Activated naive CD4-positive, alpha-beta T cell treated with anti-CD3 and anti-CD28 coated beads, Interleukin-2, amount 10 ng/mL, durations not matched to agents 7 days and 5 days (primary cell): ENCODE measurements around the gene ELOVL7.
"Not testable (repeated sequence)": the region's sequence is repeated elsewhere in the genome, so short reads cannot be mapped to it uniquely, and the experiment has no call there.

Experiments
- CTCF ChIA-PET: fragments of 350-600 bp; sonication (Branson Sonifier 250); formaldehyde crosslinking; loops from one replicate; lab custom pipeline; 2021; ENCODE audit warnings: antibody characterized with exemption; lab: Charles Lee
- DNase-seq: peaks from one replicate; pipeline ENCODE4 v3.0.0-alpha.2; 2020
- H3K27ac Mint-ChIP-seq: one replicate; pipeline ENCODE4 v1.8.0; 2021; ENCODE audit warnings: mild to moderate bottlenecking, moderate library complexity, mixed read lengths
- H3K27me3 Mint-ChIP-seq: one replicate; pipeline ENCODE4 v1.8.0; 2021; ENCODE audit warnings: mild to moderate bottlenecking, mixed read lengths
- H3K36me3 Mint-ChIP-seq: one replicate; pipeline ENCODE4 v1.8.0; 2021; ENCODE audit warnings: mixed read lengths
- H3K4me1 Mint-ChIP-seq: one replicate; pipeline ENCODE4 v1.8.0; 2021; ENCODE audit warnings: mixed read lengths
- H3K4me3 Mint-ChIP-seq: one replicate; pipeline ENCODE4 v1.8.0; 2021; ENCODE audit warnings: mild to moderate bottlenecking, moderate library complexity, mixed read lengths
- H3K9me3 Mint-ChIP-seq: one replicate; pipeline ENCODE4 v1.8.0; 2021; ENCODE audit warnings: mixed read lengths

ELOVL7 gene

DNA sequence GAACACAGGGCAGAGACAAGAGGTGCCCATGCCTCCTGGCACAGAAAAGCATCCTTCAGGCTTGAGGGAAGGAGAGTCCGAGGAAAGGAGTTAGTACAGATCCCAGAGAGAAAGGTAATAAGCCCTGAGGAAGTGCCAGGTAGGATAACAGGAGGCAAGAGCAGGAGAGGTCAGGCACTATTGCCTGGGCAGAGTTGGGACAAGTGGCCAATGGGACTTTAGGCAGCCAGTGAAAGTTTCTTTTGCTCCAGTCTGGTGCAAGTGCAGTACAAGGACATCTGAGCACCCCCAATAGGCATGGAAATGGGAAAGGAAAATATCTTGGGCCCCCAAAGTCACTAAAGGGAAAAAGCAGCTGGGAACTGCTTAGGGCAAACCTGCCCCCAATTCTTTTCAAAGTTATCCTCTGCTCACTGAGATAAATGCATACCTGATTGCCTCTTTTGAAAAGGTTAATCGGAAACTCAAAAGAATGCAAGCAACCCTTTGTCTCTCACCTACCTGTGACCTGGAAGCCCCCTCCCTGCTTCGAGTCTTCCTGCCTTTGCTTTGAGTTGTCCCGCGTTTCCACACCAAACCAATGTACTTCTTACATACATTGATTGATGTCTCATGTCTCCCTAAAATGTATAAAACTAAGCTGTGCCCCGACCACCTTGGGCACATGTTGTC lies 46.5 kb downstream of the ELOVL7 start:
- H3K27me3 Mint-ChIP-seq: peaks cover 7% of the 10 kb centered on the region
- no peak overlapping the region for H3K4me3 Mint-ChIP-seq
- no peaks in the 10 kb centered on the region for H3K36me3 Mint-ChIP-seq
- no peak for DNase-seq
- no peaks in the 10 kb centered on the region for H3K4me1 Mint-ChIP-seq
- H3K9me3 Mint-ChIP-seq: no peaks in the 10 kb centered on the region
- CTCF ChIA-PET: no interaction called here
- no peak overlapping the region for H3K27ac Mint-ChIP-seq

GRCh38 chr5:60795424-60795950 lies 48.6 kb downstream of the ELOVL7 start:
- not testable (repeated sequence) for DNase-seq, H3K27me3 Mint-ChIP-seq, H3K36me3 Mint-ChIP-seq, H3K4me3 Mint-ChIP-seq, H3K9me3 Mint-ChIP-seq, H3K4me1 Mint-ChIP-seq, H3K27ac Mint-ChIP-seq
- CTCF ChIA-PET: interaction anchor here (0.9 kb wide), 1 partner anchor 11 kb away, joined by 3 read pairs; no protein-coding TSS in a partner anchor

GRCh38 chr5:60794691-60795090 lies 49.4 kb downstream of the ELOVL7 start:
- DNase-seq: no peak
- no peaks in the 10 kb centered on the region for H3K4me1 Mint-ChIP-seq
- no peaks in the 10 kb centered on the region for H3K9me3 Mint-ChIP-seq
- CTCF ChIA-PET: interaction anchor here (0.9 kb wide), 1 partner anchor 11 kb away, joined by 3 read pairs; no protein-coding TSS in a partner anchor
- H3K27ac Mint-ChIP-seq: no peak overlapping the region
- no peaks in the 10 kb centered on the region for H3K36me3 Mint-ChIP-seq
- no peak overlapping the region for H3K4me3 Mint-ChIP-seq
- peaks cover 7% of the 10 kb centered on the region for H3K27me3 Mint-ChIP-seq

DNA sequence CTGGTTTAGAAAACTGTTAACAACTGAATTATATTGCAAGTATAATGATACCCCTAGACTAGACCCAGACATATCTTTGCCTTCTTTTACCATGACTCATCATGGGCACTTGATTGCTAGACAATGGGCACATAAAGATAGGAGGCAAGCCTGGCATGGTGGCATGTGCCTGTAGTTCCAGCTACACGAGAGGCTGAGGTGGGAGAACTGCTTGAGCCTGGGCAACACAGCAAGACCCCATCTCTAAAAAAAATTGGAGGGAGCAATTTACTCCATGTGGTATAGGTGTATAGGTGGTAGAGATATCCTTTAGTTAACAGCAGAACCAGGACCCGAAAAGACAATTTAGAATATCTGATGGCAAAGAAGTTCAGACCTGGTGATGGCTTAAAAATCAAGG lies 51.6 kb downstream of the ELOVL7 start:
- H3K4me1 Mint-ChIP-seq: no peaks in the 10 kb centered on the region
- H3K36me3 Mint-ChIP-seq: no peaks in the 10 kb centered on the region
- CTCF ChIA-PET: no interaction called here
- peaks cover 11% of the 10 kb centered on the region for H3K27me3 Mint-ChIP-seq
- H3K27ac Mint-ChIP-seq: no peak overlapping the region
- no peak for DNase-seq
- no peaks in the 10 kb centered on the region for H3K9me3 Mint-ChIP-seq
- H3K4me3 Mint-ChIP-seq: no peak overlapping the region

- DNase-seq: no peak
These were observed 54.5 kb downstream of the ELOVL7 start for GRCh38 chr5:60789551-60789950.

GRCh38 chr5:60788863-60789513 lies 55.1 kb downstream of the ELOVL7 start:
- Mint-ChIP-seq H3K27ac (no peak overlapping the region), H3K27me3 (peaks cover 11% of the 10 kb centered on the region), H3K9me3 (no peaks in the 10 kb centered on the region), H3K4me1 (no peaks in the 10 kb centered on the region), H3K4me3 (no peak overlapping the region), H3K36me3 (no peaks in the 10 kb centered on the region)
- DNase-seq: no peak
- CTCF ChIA-PET: no interaction called here

More at GRCh38 chr5:60789551-60789950, 54.5 kb downstream of the ELOVL7 start:
- Mint-ChIP-seq H3K27ac (no peak overlapping the region), H3K4me1 (no peaks in the 10 kb centered on the region), H3K9me3 (no peaks in the 10 kb centered on the region), H3K27me3 (peaks cover 11% of the 10 kb centered on the region), H3K36me3 (no peaks in the 10 kb centered on the region), H3K4me3 (no peak overlapping the region)
- CTCF ChIA-PET: no interaction called here

DNA sequence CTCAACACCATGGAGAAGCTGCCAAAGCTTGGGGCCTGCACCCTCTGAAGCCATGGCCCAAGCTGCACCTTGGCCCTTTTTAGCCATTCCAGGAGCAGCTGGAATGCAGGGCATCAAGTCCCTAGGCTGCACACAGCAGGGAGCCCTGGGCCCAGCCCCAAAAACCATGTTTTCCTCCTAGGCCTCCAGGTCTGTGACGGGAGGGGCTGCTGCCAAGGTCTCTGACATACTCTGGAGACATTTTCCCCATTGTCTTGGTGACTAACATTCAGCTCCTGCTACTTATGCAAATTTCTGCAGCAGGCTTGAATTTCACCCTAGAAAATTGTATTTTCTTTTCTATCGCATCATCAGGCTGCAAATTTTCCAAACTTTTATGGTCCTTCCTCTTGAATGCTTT lies 64.6 kb downstream of the ELOVL7 start:
- no peak overlapping the region for H3K4me3 Mint-ChIP-seq
- CTCF ChIA-PET: no interaction called here
- H3K36me3 Mint-ChIP-seq: no peaks in the 10 kb centered on the region
- no peaks in the 10 kb centered on the region for H3K9me3 Mint-ChIP-seq
- H3K27me3 Mint-ChIP-seq: no peaks in the 10 kb centered on the region
- no peak for DNase-seq
- H3K27ac Mint-ChIP-seq: no peak overlapping the region
- H3K4me1 Mint-ChIP-seq: no peaks in the 10 kb centered on the region

DNA sequence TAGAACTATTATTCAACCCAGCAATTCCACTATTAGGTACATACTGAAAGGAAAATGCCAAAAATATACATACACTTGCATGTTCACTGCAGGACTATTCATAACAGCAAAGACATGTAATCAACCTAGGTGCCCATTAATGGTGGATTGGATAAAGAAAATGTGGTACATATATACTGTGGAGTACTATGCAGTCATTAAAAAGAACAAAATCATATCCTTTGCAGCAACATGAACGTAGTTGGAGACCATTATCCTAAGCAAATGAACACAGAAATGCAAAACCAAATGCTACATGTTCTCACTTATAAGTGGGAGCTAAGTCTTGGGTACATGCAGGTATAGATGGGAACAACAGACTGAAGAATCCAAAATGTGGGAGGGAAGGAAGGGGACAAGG lies 67.7 kb downstream of the ELOVL7 start:
- Mint-ChIP-seq H3K27me3 (no peaks in the 10 kb centered on the region), H3K4me3 (no peak overlapping the region), H3K36me3 (no peaks in the 10 kb centered on the region), H3K4me1 (no peaks in the 10 kb centered on the region), H3K9me3 (no peaks in the 10 kb centered on the region), H3K27ac (no peak overlapping the region)
- CTCF ChIA-PET: no interaction called here
- no peak for DNase-seq

DNA sequence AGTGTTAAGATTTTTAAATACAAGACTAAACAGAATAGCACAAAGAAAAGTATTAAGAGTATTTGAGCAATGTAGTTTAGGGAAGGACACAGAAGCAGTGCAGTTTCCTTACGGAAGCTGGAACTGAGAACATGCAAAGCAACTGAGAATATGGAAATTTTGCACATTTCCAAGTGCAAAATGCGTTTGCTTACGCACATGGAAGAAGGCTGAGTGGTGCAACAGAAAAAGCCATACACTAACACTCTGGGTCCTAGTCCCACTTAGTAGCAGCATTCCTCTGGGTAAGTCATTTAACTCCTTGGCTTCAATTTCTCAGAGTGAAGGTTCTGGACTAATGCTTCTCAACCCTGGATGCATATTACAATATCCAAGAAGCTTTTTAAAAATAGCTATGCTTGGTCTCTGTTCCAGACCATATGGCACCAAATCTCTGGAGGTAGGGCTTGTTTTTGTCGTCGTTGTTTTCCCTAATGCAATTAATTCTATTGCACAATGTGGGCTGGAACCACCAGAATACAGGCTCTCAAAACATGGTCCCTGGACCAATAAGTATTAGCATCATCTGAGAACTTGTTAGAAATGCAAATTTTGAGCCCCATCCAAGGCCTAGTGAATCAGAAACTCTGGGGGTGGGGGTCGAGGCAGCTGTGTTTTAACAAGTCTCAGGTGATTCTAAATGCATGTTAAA lies 78.9 kb downstream of the ELOVL7 start:
- CTCF ChIA-PET: no interaction called here
- Mint-ChIP-seq H3K27me3 (no peaks in the 10 kb centered on the region), H3K36me3 (no peaks in the 10 kb centered on the region), H3K27ac (no peak overlapping the region), H3K9me3 (no peaks in the 10 kb centered on the region), H3K4me3 (no peak overlapping the region), H3K4me1 (no peaks in the 10 kb centered on the region)
- no peak for DNase-seq

- no peaks in the 10 kb centered on the region for H3K36me3 Mint-ChIP-seq
- DNase-seq: no peak
- H3K9me3 Mint-ChIP-seq: no peaks in the 10 kb centered on the region
- no peaks in the 10 kb centered on the region for H3K27me3 Mint-ChIP-seq
- H3K4me3 Mint-ChIP-seq: no peak overlapping the region
- CTCF ChIA-PET: no interaction called here
- H3K4me1 Mint-ChIP-seq: no peaks in the 10 kb centered on the region
- H3K27ac Mint-ChIP-seq: no peak overlapping the region
These were observed 81.0 kb downstream of the ELOVL7 start for GRCh38 chr5:60763061-60763460.

GRCh38 chr5:60754495-60754894 lies 89.6 kb downstream of the ELOVL7 start:
- Mint-ChIP-seq H3K27me3 (no peaks in the 10 kb centered on the region), H3K27ac (no peak overlapping the region), H3K9me3 (no peaks in the 10 kb centered on the region), H3K36me3 (no peaks in the 10 kb centered on the region), H3K4me3 (no peak overlapping the region), H3K4me1 (no peaks in the 10 kb centered on the region)
- CTCF ChIA-PET: no interaction called here
- DNase-seq: no peak

DNA sequence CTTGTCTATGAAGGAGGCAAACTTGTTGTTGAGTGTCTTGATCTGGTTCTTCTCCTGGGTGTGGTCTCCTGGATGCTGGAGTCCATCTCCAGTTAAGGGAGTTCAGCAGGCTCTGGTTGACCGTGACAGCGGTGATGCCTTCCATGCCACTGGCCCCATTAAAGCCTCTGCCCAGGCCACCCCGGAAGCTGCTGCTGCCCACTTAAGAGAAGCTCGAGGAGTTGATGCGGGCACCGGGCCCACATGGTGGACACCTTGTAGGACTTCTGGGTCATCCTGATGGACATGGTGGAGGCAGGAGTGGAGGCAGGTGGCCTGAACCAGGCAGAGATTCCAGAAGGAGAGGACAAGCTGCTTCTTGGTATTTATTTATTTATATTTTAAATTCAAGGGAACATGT lies 99.4 kb downstream of the ELOVL7 start:
- H3K27me3 Mint-ChIP-seq: no peaks in the 10 kb centered on the region
- H3K27ac Mint-ChIP-seq: no peak overlapping the region
- no peak for DNase-seq
- H3K36me3 Mint-ChIP-seq: no peaks in the 10 kb centered on the region
- no peaks in the 10 kb centered on the region for H3K4me1 Mint-ChIP-seq
- CTCF ChIA-PET: no interaction called here
- H3K4me3 Mint-ChIP-seq: no peak overlapping the region
- peaks cover 6% of the 10 kb centered on the region for H3K9me3 Mint-ChIP-seq

DNA sequence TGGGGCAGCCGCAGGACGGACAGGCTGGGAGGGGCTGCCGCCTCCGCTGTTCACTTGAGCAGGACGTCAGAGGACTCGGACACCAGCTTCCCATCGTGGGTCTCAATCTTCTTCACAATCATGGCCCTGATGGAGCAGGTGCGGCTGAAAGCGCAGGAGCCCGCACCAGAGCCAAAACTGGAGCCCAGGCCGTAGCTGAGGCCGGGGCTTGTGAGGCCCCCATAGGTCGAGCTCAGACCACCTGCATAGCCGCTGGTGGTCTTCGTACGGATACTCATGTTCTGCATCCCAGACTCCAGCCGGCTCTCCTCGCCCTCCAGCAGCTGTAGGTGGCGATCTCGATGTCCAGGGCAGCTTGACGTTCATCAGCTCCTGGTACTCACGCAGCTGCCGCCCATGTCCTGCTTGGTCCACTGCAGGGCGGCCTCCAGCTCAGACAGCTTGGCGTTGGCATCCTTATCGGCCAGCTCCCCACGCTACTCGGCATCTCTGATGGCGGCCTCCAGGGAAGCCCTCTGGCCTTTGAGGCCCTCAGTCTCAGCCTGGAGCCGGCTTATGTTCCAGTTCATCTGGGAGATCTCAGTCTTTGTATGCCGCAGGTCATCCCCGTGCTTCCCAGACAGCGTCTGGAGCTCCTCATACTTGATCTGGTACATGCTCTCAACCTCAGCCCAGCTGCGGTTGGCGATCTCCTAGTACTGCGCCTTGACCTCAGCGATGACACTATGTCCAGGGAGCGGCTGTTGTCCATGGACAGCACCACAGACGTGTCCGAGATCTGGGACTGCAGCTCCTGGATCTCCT lies 100.4 kb downstream of the ELOVL7 start:
- CTCF ChIA-PET: no interaction called here
- Mint-ChIP-seq H3K4me1 (no peaks in the 10 kb centered on the region), H3K9me3 (peaks cover 6% of the 10 kb centered on the region), H3K27ac (no peak overlapping the region), H3K4me3 (no peak overlapping the region), H3K27me3 (no peaks in the 10 kb centered on the region), H3K36me3 (no peaks in the 10 kb centered on the region)
- DNase-seq: no peak

DNA sequence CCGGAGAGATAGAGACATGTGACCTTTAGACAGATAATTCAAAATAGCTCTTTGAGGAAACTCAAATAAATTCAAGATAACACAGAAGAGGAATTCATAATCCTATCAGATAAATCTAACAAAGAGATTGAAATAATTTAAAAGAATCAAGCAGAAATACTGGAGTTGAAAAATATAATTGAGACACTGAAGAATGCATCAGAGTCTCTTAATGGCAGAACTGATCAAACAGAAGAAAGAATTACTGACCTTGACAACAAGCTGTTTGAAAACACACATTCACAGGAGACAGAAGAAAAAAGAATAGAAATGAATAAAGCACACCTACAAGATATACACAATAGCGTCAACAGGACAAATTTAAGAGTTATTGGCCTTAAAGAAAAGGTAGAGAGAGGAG lies 103.7 kb downstream of the ELOVL7 start:
- DNase-seq: no peak
- H3K9me3 Mint-ChIP-seq: peaks cover 6% of the 10 kb centered on the region

More for the DNA sequence above, 103.7 kb downstream of the ELOVL7 start:
- no peaks in the 10 kb centered on the region for H3K36me3 Mint-ChIP-seq
- no peak overlapping the region for H3K4me3 Mint-ChIP-seq
- H3K27ac Mint-ChIP-seq: no peak overlapping the region
- H3K27me3 Mint-ChIP-seq: no peaks in the 10 kb centered on the region
- H3K4me1 Mint-ChIP-seq: no peaks in the 10 kb centered on the region
- CTCF ChIA-PET: no interaction called here
